ENCODE data around the gene MLLT6.

Gene MLLT6

DNA sequence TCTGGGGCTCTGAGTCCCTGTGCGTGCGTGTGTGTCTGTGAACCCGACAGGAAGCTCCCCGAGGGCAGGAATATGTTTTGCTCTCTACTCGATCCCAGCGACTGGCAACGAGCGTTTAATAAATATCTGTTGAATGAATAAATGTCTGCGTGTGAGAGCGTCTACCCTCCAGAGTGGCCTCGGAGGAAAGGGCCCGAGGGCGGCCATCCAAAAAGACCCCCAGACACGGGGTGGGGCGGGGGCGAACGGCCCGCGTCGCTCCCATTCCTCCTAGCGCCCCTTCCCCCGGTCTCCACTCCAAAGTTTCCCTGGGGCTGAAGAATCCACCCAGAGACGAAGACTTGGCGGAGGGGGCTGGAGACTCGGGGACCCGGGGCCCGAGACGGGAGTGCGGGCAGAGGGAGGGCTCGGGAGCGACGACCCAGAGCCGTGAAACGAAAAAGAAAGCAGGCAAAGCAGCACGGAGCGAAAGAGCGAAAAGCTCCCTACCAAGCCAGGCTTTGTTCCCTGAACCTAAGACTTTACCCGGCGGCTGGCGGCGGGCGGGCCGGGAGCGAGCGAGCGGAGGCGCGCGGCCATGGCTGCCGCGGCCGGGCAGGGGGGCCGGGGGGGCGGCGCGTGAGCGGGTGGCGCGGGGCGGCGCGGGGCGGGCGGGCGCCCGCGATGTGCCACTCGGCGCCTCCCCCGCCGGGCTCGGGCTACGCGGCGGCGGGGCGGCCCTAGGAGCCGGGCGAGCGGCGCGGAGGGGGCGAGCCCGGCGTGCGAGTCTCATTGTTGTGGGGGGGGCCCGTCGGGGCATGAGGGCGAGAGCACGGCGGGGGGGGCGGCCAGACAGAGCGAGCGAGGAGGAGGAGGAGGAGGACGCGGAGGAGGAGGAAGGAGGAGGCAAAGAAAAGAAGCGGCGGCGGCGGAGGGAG, at the start of gene MLLT6:
MLLT6 (plus strand) TSS at position 668 of the 917 bp plus-strand sequence. CDS start 360 bp downstream, outside the sequence.
- FAIRE-seq, result no peak
- peak; percentile 37; the same call in 1 of the 2 replicates for TF ChIP-seq POLR2A (IDR thresholded peaks at IDR 0.05; ENCODE audit: low read depth, low read length)

DNA sequence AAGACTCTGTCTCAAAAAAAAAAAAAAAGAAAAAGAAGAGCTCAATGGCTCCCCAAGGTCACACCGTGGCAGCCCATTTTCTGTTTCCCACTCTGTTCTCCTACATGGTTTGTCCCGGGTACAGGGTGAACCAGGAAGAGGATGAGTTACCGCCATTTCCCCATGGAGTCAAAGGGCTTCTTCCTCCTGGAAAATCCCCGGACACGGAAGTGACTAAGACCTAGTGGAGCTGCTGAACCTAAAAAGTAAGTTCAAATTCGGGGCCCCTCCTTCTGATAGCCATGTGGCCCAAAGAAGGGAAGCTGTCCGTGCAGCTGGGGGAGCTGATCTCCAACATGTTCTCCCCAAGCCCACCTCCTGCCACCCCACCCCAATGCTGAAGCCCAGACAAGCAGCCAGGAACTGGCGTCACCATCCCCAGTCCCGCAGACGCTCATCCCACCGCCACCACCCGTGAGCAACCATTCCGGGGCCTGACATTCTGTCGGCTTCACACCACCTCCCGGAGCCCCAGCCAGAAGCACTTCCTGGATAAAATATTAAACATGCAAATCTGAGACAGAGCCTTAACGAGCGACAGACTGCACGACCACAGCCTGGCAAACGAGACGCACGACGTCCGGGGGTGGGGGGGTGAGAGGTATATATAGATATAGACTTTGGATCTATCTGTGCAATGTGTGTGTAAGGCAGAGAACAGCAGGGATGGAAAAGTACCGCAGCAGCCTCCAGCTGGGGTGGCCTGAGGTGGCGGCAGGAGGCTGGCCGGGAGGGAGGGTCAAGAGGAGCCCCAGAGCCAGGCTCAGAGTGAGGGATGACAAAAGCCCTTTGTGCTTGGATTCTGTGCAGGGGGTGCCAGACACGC, 47.9 kb upstream of the MLLT6 start:
- TF ChIP-seq POLR2A (IDR thresholded peaks at IDR 0.05; ENCODE audit: low read depth, low read length), result no peak
- DNase-seq (ENCODE audit: insufficient read length, low spot score), result no peak
- no peak for FAIRE-seq

More for the DNA sequence above, at the start of gene MLLT6:
- DNase-seq (ENCODE audit: insufficient read length, low spot score), result peak; percentile 84

DNA sequence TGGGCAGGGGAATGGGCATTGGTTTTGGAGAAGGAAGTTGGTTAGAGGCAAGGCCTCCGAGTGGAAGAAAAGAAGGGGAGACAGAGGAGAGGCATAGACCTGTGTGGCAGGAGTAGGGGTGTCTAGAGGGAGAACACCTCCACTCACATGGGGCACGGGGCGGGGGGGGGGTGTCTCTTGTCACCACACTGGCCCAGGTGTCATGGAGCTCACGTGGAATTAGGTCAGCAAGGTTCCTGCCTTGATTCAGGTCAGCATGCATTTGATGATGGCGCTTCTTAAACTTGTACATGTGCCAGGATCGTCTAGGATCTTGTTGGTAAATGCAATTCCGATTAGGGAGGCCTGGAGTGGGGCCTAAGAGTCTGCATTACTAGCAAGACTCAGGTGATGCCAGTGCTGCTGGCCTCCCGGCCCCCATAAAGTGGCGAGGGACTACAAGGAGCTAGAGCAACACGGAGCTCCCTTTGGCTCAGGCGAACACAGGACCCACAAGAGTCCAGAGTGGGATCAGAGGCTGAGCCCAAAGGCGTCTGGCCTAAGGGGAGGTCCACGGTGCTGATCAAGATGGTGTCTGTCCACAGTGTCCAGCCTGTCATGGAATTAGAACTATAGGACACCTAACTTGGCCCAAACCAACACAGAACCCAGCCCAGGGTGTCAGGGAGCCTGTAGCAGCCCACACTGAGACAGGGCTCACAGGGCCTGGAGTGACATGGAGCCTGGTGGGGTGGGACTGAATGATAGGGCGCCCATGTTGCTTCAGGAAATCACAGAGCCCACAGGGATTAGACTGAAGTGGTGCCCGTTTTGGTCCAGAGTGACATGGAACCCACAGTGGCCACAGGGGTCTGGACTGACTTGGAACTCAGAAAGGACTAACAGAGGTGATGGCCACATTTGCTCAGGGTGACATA, 47.0 kb upstream of the MLLT6 start:
- no peak for TF ChIP-seq POLR2A (IDR thresholded peaks at IDR 0.05; ENCODE audit: low read depth, low read length)
- FAIRE-seq (no peak), DNase-seq (ENCODE audit: insufficient read length, low spot score) (no peak)

DNA sequence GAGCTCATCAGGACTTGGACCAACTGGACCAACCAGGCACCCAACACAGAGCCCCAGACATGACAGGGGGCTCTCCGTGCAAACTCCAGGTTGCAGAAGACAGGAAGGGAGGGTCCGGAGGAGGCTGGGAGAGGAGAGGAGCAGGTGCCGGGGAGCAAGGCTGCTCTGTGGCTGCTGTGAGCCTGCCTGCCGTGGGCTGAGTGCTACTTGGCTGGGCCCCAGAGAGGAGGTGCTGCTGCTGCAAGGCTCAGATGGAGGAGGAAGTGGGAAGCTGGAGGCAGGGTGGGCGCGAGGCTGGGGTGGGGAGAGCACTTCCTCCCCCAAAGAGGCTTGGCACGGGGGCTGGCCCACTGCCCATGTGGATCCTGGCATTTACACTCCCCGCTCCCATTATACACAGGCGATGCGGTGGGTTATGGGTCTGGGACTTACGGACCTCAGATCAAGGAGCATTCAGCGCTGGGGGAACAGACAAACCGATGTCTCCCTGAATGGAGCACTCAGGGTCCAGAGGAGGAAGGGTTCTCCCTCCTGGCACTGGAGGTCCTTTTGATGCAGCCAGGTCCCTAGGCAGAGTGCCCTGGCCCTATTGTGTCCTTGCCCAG, 46.2 kb upstream of the MLLT6 start:
- no peak for FAIRE-seq
- DNase-seq (ENCODE audit: insufficient read length, low spot score), result no peak
- no peak for TF ChIP-seq POLR2A (IDR thresholded peaks at IDR 0.05; ENCODE audit: low read depth, low read length)

DNA sequence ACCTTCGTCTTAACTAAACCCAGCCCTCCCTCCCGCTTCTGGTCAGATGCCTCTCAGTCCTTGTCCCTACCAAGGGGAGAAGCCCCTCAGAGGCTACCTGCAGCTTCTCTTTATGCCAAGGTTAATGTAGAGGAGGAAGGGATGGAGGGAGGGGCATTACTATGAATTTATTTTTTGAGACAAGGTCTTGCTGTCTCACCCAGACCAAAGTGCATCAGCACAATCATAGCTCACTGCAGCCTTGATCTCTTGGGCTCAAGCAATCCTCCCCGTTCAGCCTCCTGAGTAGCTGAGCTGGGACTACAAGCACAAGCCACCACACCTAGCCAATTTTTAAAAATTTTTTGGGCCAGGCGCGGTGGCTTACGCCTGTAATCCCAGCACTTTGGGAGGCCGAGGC, 45.7 kb upstream of the MLLT6 start:
- DNase-seq (ENCODE audit: insufficient read length, low spot score), result no peak
- no peak for TF ChIP-seq POLR2A (IDR thresholded peaks at IDR 0.05; ENCODE audit: low read depth, low read length)
- no peak for FAIRE-seq

DNA sequence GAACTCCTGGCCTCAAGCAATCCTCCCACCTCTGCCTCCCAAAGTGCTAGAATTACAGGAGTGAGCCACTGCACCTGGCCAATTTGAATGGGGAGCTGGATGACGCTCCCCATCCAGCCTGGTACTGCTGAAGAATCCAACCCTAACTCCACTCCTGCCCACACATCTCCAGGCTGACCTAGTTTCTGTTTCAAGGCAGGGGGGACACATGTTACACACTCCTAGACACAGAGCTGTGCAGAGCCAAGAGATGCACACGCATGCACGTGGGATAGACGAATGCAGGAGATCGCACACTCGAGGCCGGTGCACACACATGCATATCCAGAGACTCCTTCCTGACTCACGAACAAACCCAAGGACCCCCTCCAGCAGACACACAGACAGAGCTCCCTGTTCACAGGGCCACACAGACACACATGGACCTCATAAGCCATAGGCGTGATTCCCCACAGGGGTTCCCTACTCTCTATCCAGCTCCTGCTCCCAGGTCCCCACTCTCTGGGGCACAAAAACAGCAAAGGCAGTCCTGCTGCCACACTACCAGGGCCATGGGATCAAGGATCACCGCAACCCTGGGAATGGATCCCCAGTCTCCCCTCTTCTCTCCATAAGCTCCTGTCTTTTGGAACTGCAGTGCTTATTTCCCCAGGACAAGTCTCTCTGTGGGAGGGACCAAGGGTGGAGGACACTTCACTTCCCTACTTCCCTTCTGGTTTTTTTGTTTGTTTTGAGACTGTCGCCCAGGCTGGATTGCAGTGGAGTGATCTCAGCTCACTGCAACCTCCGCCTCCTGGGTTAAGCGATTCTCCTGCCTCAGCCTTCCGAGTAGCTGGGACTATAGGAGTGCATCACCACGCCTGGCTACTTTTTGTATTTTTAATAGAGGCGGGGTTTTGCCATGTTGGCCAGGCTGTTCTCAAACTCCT, 44.7 kb upstream of the MLLT6 start:
- TF ChIP-seq POLR2A (IDR thresholded peaks at IDR 0.05; ENCODE audit: low read depth, low read length), result no peak
- no peak for DNase-seq (ENCODE audit: insufficient read length, low spot score)
- FAIRE-seq, result no peak

DNA sequence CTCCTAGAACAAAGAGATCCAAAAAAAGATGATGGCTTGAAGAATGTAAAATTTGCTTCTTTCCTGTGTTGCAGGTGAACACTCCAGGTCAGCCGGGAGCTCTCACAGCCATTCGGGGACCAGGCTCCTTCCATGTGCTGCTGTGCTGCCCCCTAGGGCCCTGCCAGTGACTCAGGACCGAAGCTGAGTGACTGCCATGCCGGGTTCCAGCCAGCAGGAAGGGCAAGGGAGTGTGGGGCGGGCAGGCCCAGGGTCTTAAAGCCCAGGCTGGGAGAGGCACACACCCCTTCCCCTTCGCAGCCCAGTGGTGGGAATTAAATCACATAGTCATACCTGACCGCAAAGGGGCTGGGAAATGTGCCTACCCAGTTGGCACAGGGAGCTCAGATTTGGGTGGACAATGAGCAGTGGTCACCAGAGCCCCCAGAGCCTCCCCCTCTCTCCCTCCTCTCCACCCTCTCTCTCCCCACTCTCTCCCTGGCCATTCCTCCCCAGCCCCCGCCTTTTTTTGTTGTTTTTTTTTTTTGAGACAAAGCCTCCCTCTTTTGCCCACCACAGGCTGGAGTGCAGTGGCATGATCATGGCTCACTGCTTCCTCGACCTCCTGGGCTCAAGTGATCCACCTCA, 41.8 kb upstream of the MLLT6 start:
- peak; percentile 85 for DNase-seq (ENCODE audit: insufficient read length, low spot score)
- no peak for TF ChIP-seq POLR2A (IDR thresholded peaks at IDR 0.05; ENCODE audit: low read depth, low read length)
- no peak for FAIRE-seq

DNA sequence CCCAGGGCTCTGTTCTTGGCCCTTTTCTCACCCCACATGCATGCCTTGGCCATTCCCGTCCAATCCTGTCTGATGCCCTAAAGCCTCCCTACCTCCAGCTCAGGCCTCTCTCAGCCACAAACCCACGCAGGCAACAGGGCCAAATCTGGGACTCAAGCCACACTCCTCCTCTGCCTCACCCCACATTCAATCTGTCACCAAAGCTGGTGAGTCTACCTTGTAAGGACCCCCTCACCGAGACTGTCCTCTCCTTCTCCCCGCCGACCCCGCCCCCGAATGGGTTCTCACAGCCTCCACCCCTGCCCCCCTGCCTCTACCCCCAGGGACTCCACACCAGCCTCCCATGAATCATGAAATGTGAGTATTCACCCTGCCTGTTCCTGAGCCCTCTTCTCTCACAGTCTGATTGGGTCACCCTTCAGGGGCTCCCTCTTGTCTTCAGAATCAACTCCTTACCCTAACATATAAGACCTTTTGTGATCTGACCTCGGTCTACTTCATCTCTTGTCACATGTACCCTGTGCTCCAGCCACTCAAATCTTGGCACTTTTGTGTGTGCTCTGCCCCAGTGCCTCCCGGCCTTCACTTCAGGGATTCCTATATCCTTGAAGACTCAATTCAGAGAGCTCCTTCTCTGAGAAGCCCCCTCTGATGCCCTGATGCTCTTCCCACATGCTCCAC, 41.0 kb upstream of the MLLT6 start:
- no peak for FAIRE-seq
- TF ChIP-seq POLR2A (IDR thresholded peaks at IDR 0.05; ENCODE audit: low read depth, low read length), result no peak
- no peak for DNase-seq (ENCODE audit: insufficient read length, low spot score)

DNA sequence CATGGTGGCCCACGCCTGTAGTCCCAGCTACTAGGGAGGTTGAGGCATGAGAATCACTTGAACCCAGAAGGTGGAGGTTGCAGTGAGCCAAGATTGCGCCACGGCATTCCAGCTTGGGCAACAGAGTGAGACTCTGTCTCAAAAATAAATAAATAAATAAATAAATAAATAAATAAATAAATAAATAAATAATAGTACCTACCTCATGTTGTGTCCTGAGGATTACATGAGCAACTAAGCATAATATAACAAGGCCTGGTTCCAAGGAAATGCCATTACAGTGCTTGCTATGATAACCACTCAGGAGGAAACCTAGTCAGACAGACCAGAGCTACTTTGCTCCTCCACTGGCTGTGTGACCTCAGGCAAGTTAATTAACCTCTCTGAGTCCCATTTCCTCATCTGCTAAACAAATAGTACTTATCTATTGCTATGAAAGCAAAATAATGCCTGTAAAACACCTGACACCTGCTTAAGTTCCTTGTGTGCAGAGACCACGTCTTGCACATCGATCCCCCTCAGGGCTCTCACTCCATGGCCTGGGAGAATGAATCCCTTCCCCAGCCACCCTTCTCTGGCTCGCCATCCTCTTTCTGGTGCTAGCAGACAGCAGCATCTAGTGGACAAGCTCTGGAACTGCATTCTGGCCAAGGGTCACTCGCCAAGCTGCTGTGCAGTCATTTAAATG, 37.8 kb upstream of the MLLT6 start:
- FAIRE-seq (no peak), DNase-seq (ENCODE audit: insufficient read length, low spot score) (peak; percentile 84)
- no peak for TF ChIP-seq POLR2A (IDR thresholded peaks at IDR 0.05; ENCODE audit: low read depth, low read length)

DNA sequence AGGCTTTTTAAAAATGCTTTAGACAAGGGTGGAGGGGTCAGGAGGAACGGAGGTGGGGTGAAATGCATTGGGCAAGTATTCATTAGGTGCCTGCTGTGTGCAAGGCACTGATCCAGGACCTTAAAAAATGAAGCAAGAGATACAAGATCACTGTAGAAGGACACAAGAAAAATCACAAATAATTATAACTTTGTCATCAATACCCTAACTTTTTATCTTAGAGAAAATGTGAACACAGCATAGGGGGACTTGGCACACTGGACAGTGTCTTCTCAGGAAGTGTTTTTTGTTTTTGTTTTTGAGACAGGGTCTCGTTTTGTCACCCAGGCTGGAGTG, 37.3 kb upstream of the MLLT6 start:
- TF ChIP-seq POLR2A (IDR thresholded peaks at IDR 0.05; ENCODE audit: low read depth, low read length), result no peak
- DNase-seq (ENCODE audit: insufficient read length, low spot score), result no peak
- no peak for FAIRE-seq

DNA sequence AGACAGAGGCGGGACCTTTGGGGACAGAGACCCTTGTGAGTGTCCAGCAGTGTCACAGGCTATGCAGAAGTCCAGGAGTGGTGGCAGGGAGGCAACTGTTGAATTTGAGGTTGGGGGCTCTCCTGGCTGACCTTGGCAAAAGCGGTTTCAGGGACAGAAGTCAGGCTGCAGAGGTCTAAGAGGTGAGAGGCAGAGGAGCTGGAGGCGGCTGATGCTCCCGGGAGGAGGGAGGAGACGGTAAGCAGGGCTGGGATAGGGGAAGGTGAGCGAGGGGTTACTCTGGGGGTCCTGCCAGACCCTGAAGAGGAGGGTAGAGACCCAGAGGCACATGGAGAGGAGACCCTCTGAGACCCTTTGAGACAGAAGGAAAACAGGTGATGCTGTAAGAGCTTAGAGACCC, 35.6 kb upstream of the MLLT6 start:
- DNase-seq (ENCODE audit: insufficient read length, low spot score) (no peak), FAIRE-seq (no peak)
- no peak for TF ChIP-seq POLR2A (IDR thresholded peaks at IDR 0.05; ENCODE audit: low read depth, low read length)

All from H54 (cell line).